HG03565 (cell line): ENCODE measurements around the gene ADGRL3.

ENCODE experiments used
- ATAC-seq: cut with Tn5 transposase; IDR thresholded peaks from one replicate; pipeline ENCODE4 v1.9.1; 2021; ENCODE audit warnings: mild to moderate bottlenecking, moderate library complexity; ENCODE audit not compliant: unreplicated experiment

Gene ADGRL3

GRCh38 chr4:61770456-61770855 lies 570.3 kb downstream of the ADGRL3 start:
- ATAC-seq = no peak

GRCh38 chr4:61771056-61771455 lies 570.9 kb downstream of the ADGRL3 start:
- no peak for ATAC-seq

GRCh38 chr4:61772126-61772525 lies 572.0 kb downstream of the ADGRL3 start:
- no peak for ATAC-seq

- no peak for ATAC-seq
Measured at GRCh38 chr4:61773655-61774245, 573.6 kb downstream of the ADGRL3 start.

GRCh38 chr4:61782133-61782532 lies 582.0 kb downstream of the ADGRL3 start:
- ATAC-seq = no peak

- ATAC-seq = peak; percentile 96
Measured at GRCh38 chr4:61783050-61783449, 582.9 kb downstream of the ADGRL3 start.

GRCh38 chr4:61785761-61786160 lies 585.6 kb downstream of the ADGRL3 start:
- ATAC-seq = no peak

GRCh38 chr4:61786211-61786610 lies 586.1 kb downstream of the ADGRL3 start:
- ATAC-seq = no peak

- ATAC-seq = no peak
Measured at GRCh38 chr4:61795998-61796397, 595.9 kb downstream of the ADGRL3 start.

GRCh38 chr4:61799794-61800193 lies 599.7 kb downstream of the ADGRL3 start:
- ATAC-seq = no peak

GRCh38 chr4:61805227-61805626 lies 605.1 kb downstream of the ADGRL3 start:
- no peak for ATAC-seq

GRCh38 chr4:61805979-61806378 lies 605.9 kb downstream of the ADGRL3 start:
- ATAC-seq = no peak

- no peak for ATAC-seq
Measured at GRCh38 chr4:61812171-61812570, 612.0 kb downstream of the ADGRL3 start.

GRCh38 chr4:61817071-61817470 lies 616.9 kb downstream of the ADGRL3 start:
- ATAC-seq = no peak

GRCh38 chr4:61820136-61820535 lies 620.0 kb downstream of the ADGRL3 start:
- no peak for ATAC-seq

- ATAC-seq = no peak
Measured at GRCh38 chr4:61824454-61824853, 624.3 kb downstream of the ADGRL3 start.

GRCh38 chr4:61827907-61828391 lies 627.8 kb downstream of the ADGRL3 start:
- ATAC-seq = no peak

- no peak for ATAC-seq
Measured at GRCh38 chr4:61828960-61829359, 628.8 kb downstream of the ADGRL3 start.

- no peak for ATAC-seq
Measured at GRCh38 chr4:61831987-61832386, 631.9 kb downstream of the ADGRL3 start.

GRCh38 chr4:61837395-61837794 lies 637.3 kb downstream of the ADGRL3 start:
- ATAC-seq = no peak

GRCh38 chr4:61838072-61838471 lies 637.9 kb downstream of the ADGRL3 start:
- no peak for ATAC-seq

GRCh38 chr4:61841714-61842113 lies 641.6 kb downstream of the ADGRL3 start:
- no peak for ATAC-seq

GRCh38 chr4:61851126-61851525 lies 651.0 kb downstream of the ADGRL3 start:
- ATAC-seq = no peak
